HG03064 (cell line): ENCODE measurements around the gene SPACA4.

ENCODE experiments used
- ATAC-seq: cut with Tn5 transposase; IDR thresholded peaks from one replicate; pipeline ENCODE4 v1.9.1; 2021; ENCODE audit warnings: low read depth; ENCODE audit not compliant: unreplicated experiment

SPACA4 gene

GRCh38 chr19:48646001-48646721 is 39.6 kb downstream of the SPACA4 start, which contains the start of gene CA11:
TSS of gene CA11 (minus strand) at chr19:48646187. CDS start at chr19:48645632, 555 bp downstream.
- peak; percentile 68 for ATAC-seq

GRCh38 chr19:48646722-48647216 is 40.2 kb downstream of the SPACA4 start:
- ATAC-seq = no peak

GRCh38 chr19:48648134-48648533 is 41.6 kb downstream of the SPACA4 start:
- no peak for ATAC-seq

- ATAC-seq = no peak
Observed at GRCh38 chr19:48650974-48651682, 44.6 kb downstream of the SPACA4 start.

DNA sequence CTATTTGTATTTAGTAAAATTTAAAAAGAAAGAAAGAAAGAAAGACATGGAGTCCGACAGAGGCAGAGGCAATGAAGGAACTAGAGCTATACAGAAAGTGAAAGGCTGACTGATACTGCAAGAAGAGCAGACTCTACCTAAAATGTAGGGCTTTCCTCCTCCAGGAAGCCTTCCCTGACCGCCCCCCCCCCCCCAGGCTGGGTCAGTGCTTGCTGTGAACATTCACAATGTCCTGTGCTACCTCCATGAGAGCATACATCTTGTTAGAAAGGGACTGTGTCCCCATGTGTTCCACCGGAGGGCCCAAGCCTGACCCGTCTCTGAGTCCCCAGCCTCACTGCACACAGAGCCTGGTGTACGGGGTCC is 45.1 kb downstream of the SPACA4 start:
- ATAC-seq = no peak

- ATAC-seq = no peak
Observed at GRCh38 chr19:48654299-48655059, 47.9 kb downstream of the SPACA4 start.

- ATAC-seq = no peak
Observed at GRCh38 chr19:48656840-48657474, 50.4 kb downstream of the SPACA4 start.
